AG04449 (cell line): ENCODE data around the gene SOCS4.

Experiments used
- CTCF ChIA-PET: fragments of 350-600 bp; formaldehyde crosslinking; extraction: SDS; loops from one replicate; lab custom pipeline; 2021; ENCODE audit warnings: antibody characterized with exemption; lab: Yijun Ruan, JAX
- POLR2A ChIA-PET: fragments of 400-600, 350-600 bp; formaldehyde crosslinking; extraction: SDS; loops from one replicate; lab custom pipeline; 2020; ENCODE audit warnings: antibody characterized with exemption, inconsistent platforms; lab: Yijun Ruan, JAX
- DNase-seq: peaks from one replicate; pipeline ENCODE4 v3.0.0-alpha.2; 2010; ENCODE audit warnings: low read depth, low spot score
- H3K4me3 ChIP-seq: 2 replicates; pipeline ENCODE4 v1.5.1; 2011; ENCODE audit warnings: low read depth, mild to moderate bottlenecking, control low read depth, low read length
- TF ChIP-seq, protein P1 (sequence below): IDR thresholded peaks from one replicate; pipeline ENCODE4 v1.5.1; 2011; ENCODE audit warnings: mild to moderate bottlenecking, moderate library complexity, low read length, control low read depth, inconsistent platforms; ENCODE audit not compliant: insufficient read depth; ENCODE audit errors: missing control alignments

The SOCS4 gene

DNA sequence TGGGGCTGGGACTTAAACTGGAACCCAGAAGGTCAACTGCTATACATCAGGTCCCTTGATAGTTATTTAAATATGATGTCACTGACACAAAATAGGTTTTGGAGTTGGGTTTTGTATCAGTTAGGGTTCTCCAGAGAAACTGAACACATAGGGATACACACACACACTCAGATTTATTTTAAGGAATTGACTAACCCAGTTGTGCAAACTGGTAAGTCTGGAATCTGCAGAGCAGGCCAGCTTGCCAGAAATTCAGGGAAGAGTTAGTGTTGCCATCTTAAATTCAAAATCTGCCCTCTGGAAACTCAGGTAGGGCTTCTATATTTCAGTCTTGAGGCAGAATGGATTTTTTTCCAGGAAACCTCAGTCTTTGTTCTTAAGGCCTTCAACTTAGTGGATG lies 61.3 kb downstream of the SOCS4 start:
- TF ChIP-seq, protein P1, sequence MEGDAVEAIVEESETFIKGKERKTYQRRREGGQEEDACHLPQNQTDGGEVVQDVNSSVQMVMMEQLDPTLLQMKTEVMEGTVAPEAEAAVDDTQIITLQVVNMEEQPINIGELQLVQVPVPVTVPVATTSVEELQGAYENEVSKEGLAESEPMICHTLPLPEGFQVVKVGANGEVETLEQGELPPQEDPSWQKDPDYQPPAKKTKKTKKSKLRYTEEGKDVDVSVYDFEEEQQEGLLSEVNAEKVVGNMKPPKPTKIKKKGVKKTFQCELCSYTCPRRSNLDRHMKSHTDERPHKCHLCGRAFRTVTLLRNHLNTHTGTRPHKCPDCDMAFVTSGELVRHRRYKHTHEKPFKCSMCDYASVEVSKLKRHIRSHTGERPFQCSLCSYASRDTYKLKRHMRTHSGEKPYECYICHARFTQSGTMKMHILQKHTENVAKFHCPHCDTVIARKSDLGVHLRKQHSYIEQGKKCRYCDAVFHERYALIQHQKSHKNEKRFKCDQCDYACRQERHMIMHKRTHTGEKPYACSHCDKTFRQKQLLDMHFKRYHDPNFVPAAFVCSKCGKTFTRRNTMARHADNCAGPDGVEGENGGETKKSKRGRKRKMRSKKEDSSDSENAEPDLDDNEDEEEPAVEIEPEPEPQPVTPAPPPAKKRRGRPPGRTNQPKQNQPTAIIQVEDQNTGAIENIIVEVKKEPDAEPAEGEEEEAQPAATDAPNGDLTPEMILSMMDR = no peak
- POLR2A ChIA-PET = no interaction called here
- no peak overlapping the region for H3K4me3 ChIP-seq
- DNase-seq = no peak
- CTCF ChIA-PET = interaction anchor here (1.2 to 7.6 kb wide), 8 partner anchors 10 to 71 kb away, joined by 4 to 174 read pairs (median 14); no protein-coding TSS in a partner anchor

DNA sequence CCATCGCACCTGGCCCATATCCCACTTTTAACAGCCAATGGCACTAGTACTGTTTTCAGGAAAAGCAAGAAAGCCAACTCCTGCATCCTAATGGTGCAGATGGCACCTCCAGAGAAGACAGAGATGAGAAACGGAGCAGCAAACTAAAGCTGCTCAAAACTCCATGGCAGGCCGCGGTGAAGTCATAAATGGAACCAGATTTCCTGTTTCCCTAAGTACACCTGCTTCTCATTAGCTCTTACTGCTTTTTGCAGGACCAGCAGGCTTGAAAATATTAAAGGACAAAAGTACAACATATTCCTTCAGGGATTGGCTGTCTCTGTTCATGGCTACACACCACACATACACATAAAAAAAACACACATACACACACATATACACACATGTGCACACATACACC lies 65.3 kb downstream of the SOCS4 start:
- POLR2A ChIA-PET = interaction anchor here (0.6 kb wide), 1 partner anchor 37 kb away, joined by 3 read pairs; no protein-coding TSS in a partner anchor
- no peak for DNase-seq
- CTCF ChIA-PET = interaction anchor here (0.8 to 7.6 kb wide), 20 partner anchors 8 to 120 kb away, joined by 3 to 174 read pairs (median 5); partner anchors contain the start of gene LGALS3
- H3K4me3 ChIP-seq = no peak overlapping the region
- TF ChIP-seq, protein P1 = no peak

DNA sequence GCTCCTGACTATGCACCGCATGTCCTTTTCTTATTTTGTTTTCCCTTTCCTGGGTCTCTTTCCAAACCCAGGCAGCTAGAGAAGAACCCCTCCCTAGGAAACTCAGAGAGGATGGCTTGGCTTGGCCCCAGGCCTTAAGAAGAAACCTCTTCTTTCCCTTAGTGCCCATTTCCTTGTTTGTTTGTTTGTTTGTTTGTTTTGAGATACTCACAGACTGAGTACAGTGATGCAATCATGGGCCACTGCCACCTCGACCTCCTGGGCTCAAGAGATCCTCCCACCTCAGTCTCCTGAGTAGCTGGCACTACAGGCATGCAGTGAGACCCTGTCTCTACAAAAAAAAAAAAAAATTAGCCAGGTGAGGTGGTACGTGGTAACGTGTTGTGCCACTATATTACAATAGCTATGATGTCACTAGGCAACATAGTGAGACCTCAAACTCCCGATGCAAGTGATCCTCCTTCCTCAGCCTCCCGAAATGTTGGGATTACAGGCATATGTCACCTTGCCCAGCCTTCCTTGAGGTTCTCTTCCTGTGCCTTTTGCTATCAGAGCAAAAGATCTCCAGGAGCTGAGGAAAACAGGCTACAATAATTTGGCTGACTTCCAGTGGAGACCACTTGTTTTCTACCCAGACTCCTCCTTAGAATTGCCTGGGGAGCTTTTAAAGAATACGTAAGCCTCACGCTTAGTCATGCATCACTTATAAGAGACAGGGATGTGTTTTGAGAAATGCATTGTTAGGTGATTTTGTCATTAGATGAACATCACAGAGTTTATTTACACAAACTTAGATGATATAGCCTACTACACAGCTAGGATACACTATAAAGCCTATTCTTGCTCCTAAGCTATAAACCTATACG lies 67.5 kb downstream of the SOCS4 start:
- no peak for DNase-seq
- POLR2A ChIA-PET = interaction anchor here (1.8 kb wide), 1 partner anchor 9 kb away, joined by 9 read pairs; no protein-coding TSS in a partner anchor
- H3K4me3 ChIP-seq = no peak overlapping the region
- CTCF ChIA-PET = interaction anchor here (0.7 to 7.6 kb wide), 10 partner anchors 8 to 70 kb away, joined by 3 to 174 read pairs (median 4); partner anchors contain the start of gene MAPK1IP1L
- TF ChIP-seq, protein P1 = no peak

DNA sequence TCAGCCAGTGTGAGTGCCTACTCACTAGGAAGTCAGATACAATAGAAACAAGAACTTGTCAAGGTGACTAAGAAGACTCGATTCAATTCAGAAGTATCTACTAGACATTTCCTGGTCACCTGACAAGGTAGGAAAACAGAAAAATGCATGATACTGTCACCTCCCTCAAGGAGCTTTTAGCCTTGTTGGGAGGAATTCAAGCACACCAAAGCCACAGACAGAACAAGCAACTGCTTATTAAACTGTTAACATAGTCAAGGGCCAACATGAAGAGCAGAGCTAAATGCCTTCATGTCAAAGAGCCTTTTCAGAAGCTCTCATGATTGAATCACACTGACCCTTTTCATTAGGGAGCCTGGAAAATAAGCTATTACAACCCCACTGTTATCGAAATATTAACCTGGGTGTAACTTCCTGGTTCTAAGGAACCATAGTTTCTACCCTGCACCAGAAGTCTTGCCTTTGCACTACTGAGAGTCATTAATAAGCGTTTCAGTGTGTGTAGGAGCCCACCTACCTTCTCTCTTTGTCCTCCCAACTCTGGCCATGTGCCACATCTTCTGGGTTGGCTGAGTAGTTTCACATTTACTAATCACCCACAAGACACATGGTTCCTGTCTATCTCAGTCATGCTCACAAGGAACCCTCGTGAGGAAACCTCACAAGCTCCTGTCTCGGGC lies 71.0 kb downstream of the SOCS4 start:
- no peak for DNase-seq
- no peak overlapping the region for H3K4me3 ChIP-seq
- POLR2A ChIA-PET = interaction anchor here (1.0 kb wide), 1 partner anchor 38 kb away, joined by 3 read pairs; no protein-coding TSS in a partner anchor
- TF ChIP-seq, protein P1 = no peak
- CTCF ChIA-PET = interaction anchor here (1.0 to 2.8 kb wide), 4 partner anchors 9 to 63 kb away, joined by 3 to 15 read pairs (median 6); partner anchors contain the start of gene MAPK1IP1L

DNA sequence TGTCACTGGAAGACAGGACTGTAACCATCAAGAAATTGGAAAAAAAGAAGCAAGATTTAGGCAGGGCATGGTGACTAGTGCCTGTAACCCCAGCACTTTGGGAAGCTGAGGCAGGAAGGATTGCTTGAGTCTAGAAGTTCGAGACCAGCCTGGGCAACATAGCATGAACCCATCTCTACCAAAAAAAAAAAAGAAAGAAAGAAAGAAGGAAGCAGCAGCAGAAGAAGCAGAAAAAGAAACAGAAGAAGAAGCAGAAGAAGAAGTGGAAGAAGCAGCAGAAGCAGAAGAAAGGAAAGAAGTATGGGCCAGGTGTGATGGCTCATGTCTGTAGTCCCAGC lies 71.5 kb downstream of the SOCS4 start:
- ChIA-PET POLR2A (interaction anchor here (1.0 kb wide), 1 partner anchor 38 kb away, joined by 3 read pairs; no protein-coding TSS in a partner anchor), CTCF (interaction anchor here (1.0 to 2.8 kb wide), 4 partner anchors 9 to 62 kb away, joined by 3 to 15 read pairs (median 6); partner anchors contain the start of gene MAPK1IP1L)
- no peak overlapping the region for H3K4me3 ChIP-seq
- no peak for DNase-seq
- TF ChIP-seq, protein P1 = no peak
